ENCODE data around the gene ZNF124. TPM values are rescaled to one million over a fixed set of nuclear protein-coding genes. Genes with fewer than 3 reads are reported as not detected.
"Not testable (repeated sequence)": the region's sequence is repeated elsewhere in the genome, so short reads cannot be mapped to it uniquely, and the experiment has no call there.

ZNF124 gene
- total RNA-seq (10 to 100 TPM; 12.1 to 19.7 TPM), polyA plus RNA-seq (1 to 10 TPM; 1.1 to 1.7 TPM)

- H3K4me1 ChIP-seq (ENCODE audit: control insufficient read depth in 4 of 4, insufficient read depth in 4 of 4, low read length in 3 of 4); H3K9me3 ChIP-seq (ENCODE audit: control insufficient read depth in 4 of 4, low read length in 3 of 4); H3K27ac ChIP-seq (ENCODE audit: low read depth in 1 of 2, low read length in 2 of 2); H3K36me3 ChIP-seq (ENCODE audit: control insufficient read depth in 4 of 4, insufficient read depth in 3 of 4, low read depth in 1 of 4, low read length in 3 of 4); H3K27me3 ChIP-seq (ENCODE audit: control insufficient read depth in 4 of 4, insufficient read depth in 4 of 4, low read length in 3 of 4); H3K9ac ChIP-seq (ENCODE audit: low read depth in 1 of 2, low read length in 2 of 2); DNase-seq (ENCODE audit: low spot score); H3K4me3 ChIP-seq (ENCODE audit: low read depth in 1 of 3, low read length in 3 of 3): not testable (repeated sequence)
- 52% methylated on average over 3 of the region's 28 CpGs for WGBS
Observed at GRCh38 chr1:247171875-247172563, at the start of gene ZNF124. Gene ZNF124 (minus strand): TSS chr1:247172020. CDS start chr1:247171877, 143 bp downstream.

- WGBS = 94% methylated on average over 24 of the region's 30 CpGs
- not testable (repeated sequence) for H3K36me3 ChIP-seq (ENCODE audit: control insufficient read depth in 4 of 4, insufficient read depth in 3 of 4, low read depth in 1 of 4, low read length in 3 of 4); H3K27ac ChIP-seq (ENCODE audit: low read depth in 1 of 2, low read length in 2 of 2); H3K9ac ChIP-seq (ENCODE audit: low read depth in 1 of 2, low read length in 2 of 2); DNase-seq (ENCODE audit: low spot score); H3K4me1 ChIP-seq (ENCODE audit: control insufficient read depth in 4 of 4, insufficient read depth in 4 of 4, low read length in 3 of 4); H3K4me3 ChIP-seq (ENCODE audit: low read depth in 1 of 3, low read length in 3 of 3); H3K27me3 ChIP-seq (ENCODE audit: control insufficient read depth in 4 of 4, insufficient read depth in 4 of 4, low read length in 3 of 4); H3K9me3 ChIP-seq (ENCODE audit: control insufficient read depth in 4 of 4, low read length in 3 of 4)
Observed at GRCh38 chr1:247220280-247220679, 48.5 kb upstream of the ZNF124 start.

GRCh38 chr1:247218121-247218651 is 46.4 kb upstream of the ZNF124 start:
- DNase-seq (ENCODE audit: low spot score) = no peak
- Histone ChIP-seq H3K36me3 (ENCODE audit: control insufficient read depth in 4 of 4, insufficient read depth in 3 of 4, low read depth in 1 of 4, low read length in 3 of 4) (no peaks in the 10 kb centered on the region), H3K4me3 (ENCODE audit: low read depth in 1 of 3, low read length in 3 of 3) (no peak overlapping the region), H3K4me1 (ENCODE audit: control insufficient read depth in 4 of 4, insufficient read depth in 4 of 4, low read length in 3 of 4) (no peaks in the 10 kb centered on the region), H3K9me3 (ENCODE audit: control insufficient read depth in 4 of 4, low read length in 3 of 4) (peaks cover 0 to 5% (median 0%) of the 10 kb centered on the region in 4 donors), H3K9ac (ENCODE audit: low read depth in 1 of 2, low read length in 2 of 2) (no peak overlapping the region), H3K27me3 (ENCODE audit: control insufficient read depth in 4 of 4, insufficient read depth in 4 of 4, low read length in 3 of 4) (no peaks in the 10 kb centered on the region), H3K27ac (ENCODE audit: low read depth in 1 of 2, low read length in 2 of 2) (no peak overlapping the region)
- 78% methylated on average over 6 of the region's 6 CpGs for WGBS
- no peak for TF ChIP-seq HNF4G (IDR thresholded peaks at IDR 0.05)
- TF ChIP-seq RAD21 (IDR thresholded peaks at IDR 0.05) = no peak
- TF ChIP-seq FOXA2 (IDR thresholded peaks at IDR 0.05) = no peak
- TF ChIP-seq JUND (IDR thresholded peaks at IDR 0.05) = no peak
- TF ChIP-seq RXRA (IDR thresholded peaks at IDR 0.05) = no peak
- TF ChIP-seq HNF4A (conservative IDR thresholded peaks at IDR 0.05) = no peak
- TF ChIP-seq MAX (IDR thresholded peaks at IDR 0.05) = no peak
- TF ChIP-seq EGR1 (IDR thresholded peaks at IDR 0.05; ENCODE audit: low read depth in 2 of 2) = no peak
- TF ChIP-seq YY1 (IDR thresholded peaks at IDR 0.05) = no peak
- TF ChIP-seq NR2F2 (IDR thresholded peaks at IDR 0.05) = no peak
- no peak for TF ChIP-seq FOXA1 (IDR thresholded peaks at IDR 0.05)
- no peak for TF ChIP-seq TAF1 (conservative IDR thresholded peaks at IDR 0.05)
- no peak for TF ChIP-seq ATF3 (IDR thresholded peaks at IDR 0.05)
- no peak for TF ChIP-seq SP1 (IDR thresholded peaks at IDR 0.05)
- no peak for TF ChIP-seq ZBTB33 (IDR thresholded peaks at IDR 0.05)
- no peak for TF ChIP-seq GABPA (IDR thresholded peaks at IDR 0.05 in 1 of 2, conservative IDR thresholded peaks at IDR 0.05 in 1 of 2)
- no peak for TF ChIP-seq CTCF (IDR thresholded peaks at IDR 0.05; ENCODE audit: low read depth, low read length, missing input control)
- TF ChIP-seq REST (IDR thresholded peaks at IDR 0.05) = no peak

Data from liver (tissue), 9 donors.